Erythroblast (primary cell): ENCODE measurements around the gene ZNF516.

Experiments used
- DNase-seq, 2 experiments: peaks; one replicate each; lab custom pipeline; 2025; lab: John Stamatoyannopoulos, UW
- GATA1 ChIP-seq: IDR thresholded peaks from 2 replicates; pipeline ENCODE4 v1.6.1; 2011; ENCODE audit warnings: low read depth, mild to moderate bottlenecking, control low read depth, low read length, moderate library complexity
- POLR2A ChIP-seq: IDR thresholded peaks from 2 replicates; pipeline ENCODE4 v1.6.1; 2011; ENCODE audit warnings: mild to moderate bottlenecking, low read length

Gene ZNF516

GRCh38 chr18:76389716-76390115 is 105.3 kb downstream of the ZNF516 start:
- DNase-seq = no peak
- TF ChIP-seq GATA1 = no peak
- TF ChIP-seq POLR2A = no peak

DNA sequence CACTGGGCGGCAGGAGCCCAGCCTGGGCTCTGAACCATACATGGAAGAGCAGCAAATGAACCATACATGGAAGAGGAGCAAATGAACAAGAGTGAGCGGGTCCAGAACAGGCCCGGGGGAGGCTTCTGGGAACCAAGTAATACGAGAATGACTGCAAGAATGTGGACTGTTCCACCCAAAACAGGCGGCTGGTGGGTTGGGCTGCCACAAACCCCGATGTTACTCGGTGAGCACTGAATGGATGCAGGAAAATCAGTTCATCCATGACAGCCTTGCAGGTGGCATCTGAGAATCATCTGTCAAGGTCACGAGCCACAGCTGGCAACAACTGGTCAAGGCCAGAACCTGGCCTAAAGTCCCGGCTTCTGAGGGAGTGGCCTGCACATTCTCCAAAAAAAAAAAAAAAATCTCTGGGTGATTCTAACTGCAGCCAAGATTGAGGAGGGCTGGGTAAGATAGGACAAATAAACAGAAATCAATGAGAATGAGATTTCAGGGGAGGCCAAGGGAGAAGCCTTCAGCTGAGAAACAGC is 106.1 kb downstream of the ZNF516 start:
- TF ChIP-seq GATA1 (no peak), POLR2A (no peak)
- no peak for DNase-seq

GRCh38 chr18:76388261-76388660 is 106.8 kb downstream of the ZNF516 start:
- no peak for DNase-seq
- TF ChIP-seq GATA1 = no peak
- no peak for TF ChIP-seq POLR2A

DNA sequence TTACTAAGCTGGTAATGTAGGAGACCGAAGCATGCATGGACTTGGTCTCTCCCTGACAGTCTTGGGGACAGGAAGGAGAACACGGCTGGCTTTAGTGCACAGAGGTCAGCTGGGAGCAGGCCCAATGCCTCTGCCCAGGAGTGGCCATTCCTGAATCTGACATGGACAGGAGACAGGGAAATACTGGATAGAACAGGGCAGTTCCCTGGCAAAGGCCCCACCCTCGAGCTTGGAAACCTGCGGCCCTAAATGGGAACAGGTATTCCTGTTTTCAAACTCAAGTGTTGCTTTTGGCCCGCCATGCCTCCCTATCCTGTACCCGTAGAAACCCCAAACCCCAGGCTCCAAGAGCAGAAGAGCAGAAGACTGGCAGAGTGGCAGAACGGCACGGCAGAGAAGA is 107.4 kb downstream of the ZNF516 start:
- no peak for TF ChIP-seq POLR2A
- no peak for TF ChIP-seq GATA1
- DNase-seq = no peak

DNA sequence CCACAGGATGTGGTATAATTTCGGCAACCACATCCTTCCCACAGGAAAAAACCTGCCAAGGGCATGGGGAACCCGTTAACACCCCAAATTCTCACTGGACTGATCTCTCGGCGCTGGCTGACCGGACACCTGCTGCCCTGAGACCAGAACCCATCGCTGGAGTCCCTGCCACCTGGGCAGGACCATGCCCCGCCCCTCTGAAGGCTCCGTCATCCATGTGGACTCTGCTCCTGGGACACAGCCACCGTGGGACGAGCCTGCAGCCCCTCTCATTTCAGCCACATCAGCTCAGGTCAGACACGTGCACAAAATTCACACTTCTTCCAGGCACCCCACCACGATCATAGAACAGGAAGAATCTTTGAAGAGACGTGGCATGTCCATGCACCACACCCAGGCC is 108.2 kb downstream of the ZNF516 start:
- no peak for TF ChIP-seq GATA1
- no peak for TF ChIP-seq POLR2A
- DNase-seq = no peak

GRCh38 chr18:76386071-76386470 is 109.0 kb downstream of the ZNF516 start:
- TF ChIP-seq POLR2A (no peak), GATA1 (no peak)
- DNase-seq = no peak

GRCh38 chr18:76385681-76385975 is 109.4 kb downstream of the ZNF516 start:
- no peak for DNase-seq
- TF ChIP-seq POLR2A (no peak), GATA1 (no peak)

DNA sequence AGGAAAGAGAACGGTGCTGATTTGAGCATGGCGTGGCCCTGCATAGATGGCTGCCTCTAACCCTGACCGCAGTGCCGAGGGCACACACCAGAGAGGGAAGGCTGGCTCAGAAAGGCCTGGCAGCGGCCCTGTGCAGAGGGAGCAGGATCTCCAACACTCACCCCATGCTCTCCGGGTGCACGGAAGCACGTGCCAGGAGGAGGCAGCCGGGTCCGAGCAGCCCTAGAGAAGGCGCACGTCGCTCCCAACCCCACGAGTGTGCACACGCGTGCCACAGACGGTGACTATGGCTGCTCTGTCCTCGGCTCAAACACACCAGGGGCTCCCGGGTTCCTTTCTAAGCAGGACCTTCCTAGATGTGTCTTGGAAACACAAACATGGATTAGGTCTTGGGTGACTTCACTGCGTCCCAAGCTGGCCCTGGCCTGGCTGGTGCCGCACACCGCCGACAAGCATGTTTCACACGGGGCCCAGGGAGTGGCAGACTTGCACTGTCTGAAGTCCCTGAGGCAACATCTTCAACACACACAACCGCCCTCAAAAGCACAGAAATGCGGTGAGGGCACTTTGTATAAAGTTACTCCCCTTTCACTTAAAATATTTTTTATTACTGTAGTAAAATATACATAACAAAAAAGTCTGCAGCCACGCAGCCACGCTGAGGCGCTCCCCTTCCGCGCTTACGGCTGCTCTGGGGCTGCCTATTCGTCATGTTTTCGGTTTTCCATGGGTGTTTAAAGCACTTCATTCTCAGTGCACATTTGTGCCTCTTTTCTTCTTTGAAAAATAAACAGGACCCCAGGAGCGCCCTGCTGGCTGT is 110.0 kb downstream of the ZNF516 start:
- TF ChIP-seq GATA1 (no peak), POLR2A (no peak)
- DNase-seq = no peak

- TF ChIP-seq POLR2A (no peak), GATA1 (no peak)
- no peak for DNase-seq
Measured at GRCh38 chr18:76384114-76384790, 110.8 kb downstream of the ZNF516 start.

DNA sequence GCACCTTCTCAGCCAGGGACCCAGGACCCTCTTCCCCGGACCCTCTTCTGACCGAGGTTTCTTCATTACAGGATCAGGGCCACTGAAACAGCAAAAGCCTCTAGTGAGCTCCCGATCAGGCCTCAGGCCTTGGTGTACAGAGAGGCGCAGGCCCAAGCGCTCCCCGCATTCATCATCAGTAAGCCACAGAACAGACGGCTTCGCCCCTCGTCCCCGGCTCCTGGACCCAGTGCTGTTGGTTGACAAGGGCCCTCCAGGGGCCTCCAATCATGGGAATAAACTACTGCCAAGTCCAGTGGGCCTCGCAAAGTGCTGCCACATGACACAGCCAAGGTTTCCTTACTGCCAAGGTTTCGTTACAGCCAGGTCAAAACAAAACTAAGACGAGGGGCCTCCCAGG is 111.4 kb downstream of the ZNF516 start:
- TF ChIP-seq POLR2A (no peak), GATA1 (no peak)
- no peak for DNase-seq

DNA sequence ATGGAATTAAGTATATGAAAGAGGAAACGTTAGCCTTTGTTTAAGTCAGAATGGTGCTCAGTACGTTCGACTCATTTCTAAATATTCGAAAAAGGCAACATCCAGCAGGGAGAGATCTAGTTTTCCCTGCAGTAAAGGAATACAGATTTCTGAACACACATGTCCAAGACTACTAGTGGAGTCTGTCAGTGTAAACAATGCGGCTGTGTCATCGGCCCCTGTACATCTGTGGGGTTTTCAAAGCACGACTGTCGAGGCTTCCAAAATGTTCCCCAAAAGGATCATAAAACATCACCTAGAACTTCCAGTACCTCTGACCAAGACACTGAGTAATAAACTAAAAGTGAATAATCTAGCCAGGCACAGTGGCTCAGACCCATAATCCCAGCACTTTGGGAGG is 112.8 kb downstream of the ZNF516 start:
- no peak for DNase-seq
- TF ChIP-seq GATA1 (no peak), POLR2A (no peak)

DNA sequence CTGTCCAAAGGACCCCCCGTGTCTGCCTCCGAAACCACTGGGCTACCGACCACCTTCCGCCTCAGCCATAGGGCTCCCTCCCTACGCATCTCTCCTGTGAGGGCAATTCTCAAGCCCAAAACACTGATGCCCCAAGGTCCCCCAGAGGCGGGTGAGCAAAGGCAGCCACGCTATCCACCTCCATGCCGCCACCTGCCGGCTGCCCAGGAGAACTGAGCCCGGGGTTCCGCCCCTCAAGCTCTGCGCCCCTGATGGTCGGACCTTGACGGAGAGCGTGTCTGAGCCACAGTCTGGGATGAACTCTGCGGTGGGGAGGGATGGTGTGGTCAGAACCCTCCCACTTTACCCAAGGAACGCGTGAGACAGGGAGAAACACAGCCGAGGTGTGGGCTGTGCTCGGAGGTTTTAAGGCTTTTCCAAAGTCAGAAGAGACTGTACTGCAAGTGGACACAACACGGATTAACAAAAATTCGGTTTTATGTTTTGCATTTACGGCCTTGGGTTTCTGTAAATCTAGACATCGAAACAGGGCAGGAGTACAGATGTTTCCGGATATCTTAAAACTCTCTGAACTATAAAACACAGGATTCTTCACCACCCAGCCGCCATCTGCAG is 114.1 kb downstream of the ZNF516 start:
- TF ChIP-seq GATA1 (no peak), POLR2A (no peak)
- DNase-seq = peak; percentile 39 to 49

DNA sequence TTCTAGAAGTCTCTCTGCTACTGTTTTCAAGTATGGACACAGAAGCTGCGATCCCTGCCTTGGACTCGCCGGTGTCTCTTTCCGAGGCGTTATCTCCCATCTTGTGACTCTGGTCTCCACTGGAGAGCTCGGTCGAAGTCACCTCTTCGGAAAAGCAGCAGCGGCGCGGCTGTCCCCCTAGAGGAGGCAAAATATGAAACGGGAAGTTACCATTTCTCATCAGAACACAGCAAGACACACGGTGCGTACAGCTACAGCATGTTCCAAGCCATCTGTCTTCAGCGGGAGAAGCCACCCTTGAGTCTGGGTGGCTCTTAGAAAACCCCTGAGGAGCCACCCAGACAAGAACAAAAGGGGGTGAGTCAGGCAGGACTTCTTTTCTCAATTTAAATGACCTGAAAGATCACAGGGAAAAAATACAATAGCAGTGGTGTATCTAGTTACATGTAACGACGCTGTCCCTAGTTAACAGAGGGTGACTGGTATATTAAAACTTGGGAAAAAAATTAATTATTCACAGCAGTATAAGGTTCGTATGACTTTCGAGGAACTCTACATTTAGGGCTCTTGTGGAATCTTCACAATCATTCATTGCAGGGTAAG is 114.8 kb downstream of the ZNF516 start:
- no peak for DNase-seq
- TF ChIP-seq GATA1 (no peak), POLR2A (no peak)
